NCI-H187 (cell line): ENCODE measurements around the gene UBL4B.

Source experiments
- DNase-seq, 2 experiments: peaks; one replicate each; lab custom pipeline; 2025; lab: John Stamatoyannopoulos, UW

Gene UBL4B

DNA sequence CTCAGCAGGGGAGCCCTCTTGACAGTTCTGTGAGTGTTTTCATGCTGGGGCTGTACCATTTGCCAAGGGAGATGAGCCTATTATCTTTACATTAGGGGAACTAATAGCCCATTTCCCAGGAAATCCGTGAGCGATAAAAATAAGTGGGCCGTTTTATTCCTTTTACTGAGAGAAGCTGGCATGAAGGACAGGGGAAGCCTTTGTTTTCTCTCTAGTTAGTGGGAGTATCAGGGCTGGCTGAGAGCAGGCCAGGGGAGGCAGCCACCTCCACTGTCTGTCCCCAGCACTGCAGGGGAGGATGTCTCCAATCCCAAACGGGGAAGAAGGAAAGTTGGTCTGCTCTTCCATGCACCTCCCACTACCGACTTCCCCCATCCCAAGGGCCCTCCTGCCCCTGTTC is 2.5 kb downstream of the UBL4B start:
- DNase-seq = no peak

DNA sequence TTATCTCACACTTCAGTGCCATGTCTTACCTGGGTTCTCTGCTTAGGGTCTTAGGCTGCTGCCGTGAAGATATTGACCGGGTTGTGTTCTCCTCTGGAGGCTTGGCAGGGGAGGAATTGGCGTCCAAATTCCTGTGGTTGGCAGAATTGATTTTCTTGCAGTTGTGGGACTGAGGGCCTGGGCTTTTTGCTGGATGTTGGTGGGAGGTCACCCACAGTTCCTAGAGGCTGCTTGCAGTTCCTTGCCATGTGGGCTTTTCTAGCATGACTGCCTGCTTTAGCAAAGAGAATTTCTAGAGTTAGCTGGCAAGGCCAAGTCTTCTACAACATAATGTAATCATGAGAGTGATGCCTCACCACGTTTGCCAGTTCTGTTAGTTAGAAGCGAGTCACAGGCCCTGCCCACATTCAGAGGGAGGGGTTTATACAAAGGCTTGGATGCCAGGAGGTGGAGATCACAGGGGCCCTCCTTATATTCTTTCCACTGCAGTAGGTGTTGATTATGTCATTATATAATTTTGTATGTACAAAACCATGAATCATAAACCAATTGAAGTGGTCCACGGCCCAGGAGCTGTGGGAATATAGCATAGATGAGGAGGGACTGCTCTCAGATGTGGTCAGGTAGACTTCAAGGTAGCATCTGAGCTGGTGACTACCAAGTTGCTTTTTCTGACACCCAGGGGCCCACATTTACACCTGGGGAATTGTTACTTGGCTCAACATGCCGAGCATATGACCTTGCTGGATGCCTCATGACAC is 6.6 kb downstream of the UBL4B start:
- DNase-seq = no peak

DNA sequence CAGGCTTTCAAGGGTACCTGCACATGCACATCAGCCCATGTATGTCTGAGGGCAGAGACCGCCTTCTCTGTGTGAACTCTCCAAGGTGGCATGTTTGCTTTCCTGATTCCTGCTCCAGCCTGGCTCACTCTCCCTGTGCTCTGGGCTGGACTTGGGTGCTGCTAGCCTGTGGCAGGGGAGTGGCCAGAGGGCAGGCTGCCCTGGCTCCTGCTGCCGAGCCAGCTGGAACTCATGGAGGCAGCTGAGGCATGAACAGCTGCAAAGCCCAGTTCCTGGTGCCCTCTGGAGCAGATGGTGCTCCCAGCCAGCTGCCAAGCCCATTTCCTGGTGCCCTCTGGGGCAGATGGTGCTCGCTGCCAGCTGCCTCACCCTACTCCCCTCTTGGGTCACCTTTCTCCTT is 7.6 kb downstream of the UBL4B start:
- DNase-seq = no peak

DNA sequence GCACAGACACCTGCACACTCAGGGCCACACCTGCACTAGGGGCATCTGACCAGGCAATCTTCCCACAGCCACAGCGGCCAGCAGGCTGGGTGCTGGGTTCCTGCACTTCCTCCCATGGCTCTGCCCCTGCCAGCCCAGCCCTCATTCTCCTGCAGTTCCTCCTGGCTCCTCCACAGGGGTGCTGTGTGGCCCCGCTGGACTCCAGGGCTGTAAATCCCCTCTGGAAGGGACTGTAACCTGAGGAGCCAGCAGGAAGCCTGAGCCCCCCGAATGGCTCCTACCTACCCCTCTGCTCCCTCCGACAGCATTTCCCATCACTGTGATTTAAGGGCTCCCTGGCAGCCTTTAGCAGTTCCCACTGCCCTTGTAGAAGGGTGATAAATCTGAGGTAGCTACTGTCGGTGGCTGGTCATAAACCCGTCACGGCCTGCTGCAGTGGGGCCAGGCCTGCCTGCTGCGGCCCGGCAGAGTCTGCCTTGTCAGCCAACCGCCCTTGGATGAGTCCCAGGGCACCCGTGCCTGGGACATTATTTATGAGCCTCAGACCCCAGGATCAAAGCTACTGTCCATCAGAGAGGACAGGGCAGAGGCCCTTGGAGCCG is 8.8 kb downstream of the UBL4B start:
- DNase-seq = no peak

DNA sequence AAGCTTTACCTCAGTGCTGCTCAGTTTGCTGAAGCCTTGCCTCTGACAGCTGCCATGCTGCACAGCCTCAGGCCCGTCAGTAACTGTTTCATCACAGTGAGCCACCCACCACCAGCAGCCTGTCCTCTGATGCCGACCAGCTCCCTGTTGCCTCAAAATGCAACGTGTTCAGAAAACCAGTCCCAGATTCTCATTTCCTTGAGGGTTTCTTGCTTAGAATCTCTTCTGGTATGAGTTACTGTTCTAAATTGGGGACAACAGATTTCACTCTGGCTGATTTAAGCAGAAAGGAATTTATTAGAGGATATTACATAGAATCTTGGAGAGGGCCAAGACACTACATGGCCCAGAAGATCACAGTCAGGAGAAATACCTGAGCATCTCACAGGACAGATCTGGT is 11.0 kb downstream of the UBL4B start:
- DNase-seq = no peak

DNA sequence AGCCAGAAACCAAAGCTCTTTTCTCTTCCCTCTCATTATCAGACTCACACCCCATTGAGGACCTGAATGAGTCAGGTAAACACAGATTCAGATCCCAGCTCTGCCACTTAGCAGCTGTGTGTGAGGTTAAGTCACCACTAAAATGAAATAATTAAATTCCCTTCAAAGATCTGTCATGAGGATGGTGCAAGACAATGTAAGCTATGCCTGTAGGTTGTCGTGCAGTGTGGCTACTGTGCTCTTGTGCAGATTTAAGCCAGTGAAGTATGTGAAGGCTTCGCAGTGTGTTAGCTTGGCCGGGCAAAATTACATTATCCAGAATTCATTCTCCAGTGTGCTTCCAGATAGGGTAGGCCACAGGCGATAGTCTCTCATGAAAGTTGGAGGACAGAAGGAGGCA is 13.6 kb downstream of the UBL4B start:
- DNase-seq = no peak

DNA sequence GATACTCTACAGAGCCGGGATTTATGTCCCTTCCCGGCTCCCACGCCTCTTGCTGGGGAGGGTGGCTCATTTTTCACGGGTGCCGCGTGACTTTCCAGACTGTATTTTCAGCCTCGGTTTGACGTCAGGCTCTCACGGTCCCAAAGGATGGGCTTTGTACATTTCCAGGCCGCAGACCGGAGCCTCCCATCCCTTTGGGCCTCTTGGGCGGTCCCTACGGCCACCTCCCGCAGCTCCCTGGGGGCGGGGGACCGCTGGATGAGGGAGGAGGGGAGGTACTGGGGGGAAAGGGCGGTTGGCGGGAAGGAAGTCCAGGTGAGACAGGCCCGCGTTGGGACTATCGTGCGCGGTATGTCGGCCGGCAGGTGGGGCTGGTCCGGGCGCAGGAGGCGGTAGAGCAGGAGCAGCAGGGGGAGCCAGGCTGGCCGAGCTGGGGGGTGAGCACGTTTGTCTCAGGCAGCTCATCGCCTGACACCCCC is 17.9 kb downstream of the UBL4B start:
- no peak for DNase-seq

DNA sequence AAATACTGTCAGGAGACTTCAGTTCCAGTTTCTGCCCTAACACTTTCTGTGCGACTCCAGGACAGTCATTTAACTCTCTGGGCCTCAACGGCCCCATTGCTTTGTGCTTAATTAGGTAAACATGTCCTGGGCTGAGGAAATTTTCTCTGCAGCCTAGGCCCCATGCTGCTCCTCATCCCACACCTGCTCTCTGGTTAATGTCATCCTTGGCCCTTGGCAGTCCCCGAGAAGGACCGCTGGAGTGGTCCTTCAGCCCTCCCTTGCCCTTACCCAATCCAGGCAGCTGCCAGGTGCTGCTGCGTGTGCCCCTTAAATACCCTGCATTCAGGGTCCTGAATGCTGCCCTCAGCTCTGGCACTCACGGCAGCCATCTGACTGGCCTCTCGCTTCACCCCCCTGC is 18.7 kb downstream of the UBL4B start:
- DNase-seq = peak; percentile 46 to 57

DNA sequence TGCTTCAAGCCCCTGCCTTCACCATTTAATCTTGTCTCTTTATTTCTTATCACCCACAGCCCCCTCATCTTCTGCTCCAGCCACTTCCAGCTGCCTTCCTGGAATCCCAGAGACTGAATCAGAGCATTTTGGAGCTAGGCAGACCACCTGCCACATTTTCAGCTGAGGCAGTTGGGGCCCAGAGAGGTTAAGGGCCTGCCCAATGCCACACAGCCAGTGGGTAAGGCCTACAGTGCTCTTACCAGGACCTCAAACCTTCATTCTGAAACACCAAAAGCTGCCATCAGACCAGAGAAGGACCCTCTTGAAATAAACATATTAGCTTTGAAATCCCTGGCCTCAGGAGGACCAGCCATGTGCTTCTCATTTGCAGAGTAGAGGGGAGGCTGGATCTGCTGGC is 20.4 kb downstream of the UBL4B start:
- DNase-seq = no peak

DNA sequence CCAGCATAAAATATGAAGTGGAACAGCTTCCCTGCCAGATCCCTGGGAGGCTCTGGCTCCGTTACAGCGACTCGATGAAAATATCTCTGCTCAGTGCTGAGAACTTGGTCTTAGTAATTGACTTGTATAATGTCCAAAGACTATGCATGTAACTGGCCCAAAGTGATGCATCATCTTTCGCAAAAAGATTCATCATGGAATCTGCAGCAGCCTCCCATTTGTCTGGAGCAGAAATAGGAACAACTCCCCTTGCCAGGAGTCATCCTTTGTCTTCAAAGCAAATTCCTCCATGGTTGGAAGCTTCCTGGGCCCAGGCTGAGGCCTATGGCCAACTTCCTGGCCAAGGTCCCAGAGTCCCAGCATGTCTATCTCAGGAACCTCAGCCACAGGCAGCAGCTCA is 21.2 kb downstream of the UBL4B start:
- no peak for DNase-seq

DNA sequence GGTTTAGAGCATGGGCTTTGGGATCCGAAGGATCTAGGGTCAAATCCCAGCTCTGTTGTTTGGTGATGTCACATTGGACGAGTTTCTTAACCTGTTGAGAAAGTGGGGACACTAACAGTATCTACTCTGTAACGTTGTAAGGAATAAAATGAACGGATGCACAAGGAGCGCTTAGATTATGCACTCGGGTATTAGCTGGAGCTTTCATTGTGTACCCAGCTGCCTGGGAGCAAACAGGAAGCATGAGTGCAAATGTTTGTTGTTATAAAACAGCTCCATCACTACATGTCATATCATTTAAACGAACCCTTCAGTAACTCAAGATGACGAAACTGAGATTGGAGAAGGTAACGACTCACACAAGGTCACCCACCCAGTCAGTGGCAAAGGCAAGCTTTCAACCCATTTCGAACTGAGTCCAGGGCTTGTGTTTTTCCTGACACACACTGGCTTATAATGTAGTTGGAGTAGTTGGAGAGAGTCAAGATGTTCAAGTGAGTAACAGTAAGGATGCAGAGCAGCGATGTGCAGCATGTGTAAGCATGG is 21.9 kb downstream of the UBL4B start:
- no peak for DNase-seq

DNA sequence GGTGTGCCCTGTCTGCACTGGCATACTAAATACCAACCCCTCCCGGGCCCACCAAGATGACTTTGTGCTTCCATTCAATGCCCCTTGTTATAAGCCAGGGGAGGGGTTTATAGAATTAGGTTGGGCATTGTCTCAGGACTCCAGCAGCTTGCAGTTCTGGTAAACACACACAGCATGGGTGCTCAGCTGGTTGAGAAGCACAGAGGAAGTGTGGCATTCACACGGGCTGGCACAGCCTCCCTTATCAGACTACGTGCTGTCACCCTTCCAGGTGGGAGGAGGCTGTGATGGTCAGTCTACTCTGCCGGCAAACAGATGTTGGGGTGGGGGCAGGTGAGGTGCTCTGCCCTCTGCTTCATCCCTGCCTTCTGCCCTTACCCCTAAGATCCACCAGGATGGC is 23.0 kb downstream of the UBL4B start:
- DNase-seq = no peak

DNA sequence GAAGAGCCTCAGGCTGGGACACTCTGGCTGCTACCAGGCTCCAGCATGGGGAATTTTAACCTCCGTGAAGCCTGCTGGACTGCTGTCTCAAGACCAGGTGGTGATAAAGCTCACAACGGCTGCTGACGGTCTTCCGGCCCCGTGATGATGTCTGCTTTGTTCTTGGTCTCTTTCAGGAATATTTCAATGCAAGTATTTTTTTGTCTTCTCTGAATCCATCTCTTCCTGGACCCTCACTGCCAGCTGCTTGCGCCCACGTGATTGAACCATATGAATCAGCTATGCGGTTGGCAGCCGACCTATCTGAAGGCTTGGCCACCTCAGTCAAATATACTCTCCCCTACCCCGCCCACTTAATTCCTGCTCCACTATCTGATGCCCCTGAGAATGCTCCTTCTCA is 23.4 kb downstream of the UBL4B start:
- no peak for DNase-seq

DNA sequence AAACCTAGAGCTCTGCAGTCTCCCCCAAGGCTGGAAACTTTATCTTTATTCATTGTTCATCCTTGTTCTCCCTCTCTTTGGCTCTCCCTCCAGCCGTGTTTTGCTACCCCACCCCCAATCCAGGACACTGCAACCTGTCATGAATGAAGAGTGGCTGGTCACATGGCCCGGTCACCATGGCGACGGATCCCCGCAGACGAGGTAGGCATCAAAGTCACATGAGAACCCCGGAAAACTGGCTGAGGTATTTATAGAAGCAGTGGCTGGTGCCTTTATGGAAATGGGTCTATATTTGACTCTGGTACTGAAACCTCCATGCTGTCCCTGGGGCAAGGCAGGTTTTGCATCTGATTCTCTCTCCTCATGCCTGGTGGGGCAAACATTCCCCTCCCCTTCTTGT is 24.7 kb downstream of the UBL4B start:
- DNase-seq = peak; percentile 86 to 95

DNA sequence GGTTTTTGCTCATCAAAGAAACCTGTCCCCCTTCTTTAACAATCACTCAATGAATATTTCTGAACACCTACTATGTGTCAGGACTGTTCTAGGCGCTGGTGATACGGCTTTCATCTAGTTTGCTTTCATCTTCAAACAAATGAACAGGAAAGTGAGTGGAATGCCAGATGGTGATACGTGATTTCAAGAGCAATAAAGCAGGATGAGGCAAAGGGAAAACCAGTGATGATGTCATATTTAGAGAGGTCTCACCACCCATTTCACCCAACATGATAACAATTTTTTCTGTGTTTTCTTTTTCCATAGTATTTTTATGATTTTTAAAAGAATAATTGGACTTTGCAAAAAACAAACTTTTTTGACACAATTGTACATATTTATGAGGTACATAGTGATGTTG is 26.7 kb downstream of the UBL4B start:
- DNase-seq = no peak

DNA sequence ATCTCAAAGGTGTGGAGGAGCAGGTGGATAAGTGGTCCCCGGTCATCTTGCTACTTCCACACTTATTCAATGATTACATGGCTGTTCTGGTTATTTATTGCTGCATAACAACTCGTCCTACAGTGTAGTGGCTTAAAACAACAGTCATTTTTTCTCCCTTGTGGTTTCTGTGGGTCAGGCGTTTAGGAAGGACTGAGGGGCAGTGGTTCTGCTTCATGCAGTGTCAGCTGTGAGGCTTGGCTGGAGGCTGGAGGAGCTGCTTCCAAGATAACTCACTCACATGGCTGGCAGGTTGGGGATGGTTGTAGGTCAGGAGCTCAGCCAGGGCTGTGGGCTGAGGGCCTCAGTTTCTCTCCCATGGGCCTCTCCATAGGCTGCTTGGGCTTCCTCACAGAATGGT is 32.1 kb downstream of the UBL4B start:
- DNase-seq = no peak

DNA sequence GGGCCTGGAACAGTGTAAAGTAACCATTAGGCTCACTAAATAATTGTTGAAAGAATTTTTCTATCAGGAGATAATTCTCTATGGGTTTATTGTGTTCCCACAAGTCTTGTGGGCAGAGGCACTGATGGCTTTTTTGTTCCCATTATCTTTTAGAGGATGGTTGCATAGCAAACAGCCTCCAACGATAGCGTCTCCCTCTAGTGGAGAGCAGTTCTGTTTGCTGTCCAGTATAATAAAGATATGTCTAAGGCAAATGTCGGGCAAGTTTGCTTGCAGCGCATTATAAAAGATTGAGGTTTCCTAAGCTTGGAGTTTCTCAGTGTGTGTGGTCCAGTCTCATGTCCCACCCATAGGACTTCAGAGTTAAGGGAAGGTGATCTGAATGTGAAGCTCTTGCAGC is 36.7 kb downstream of the UBL4B start:
- DNase-seq = no peak

DNA sequence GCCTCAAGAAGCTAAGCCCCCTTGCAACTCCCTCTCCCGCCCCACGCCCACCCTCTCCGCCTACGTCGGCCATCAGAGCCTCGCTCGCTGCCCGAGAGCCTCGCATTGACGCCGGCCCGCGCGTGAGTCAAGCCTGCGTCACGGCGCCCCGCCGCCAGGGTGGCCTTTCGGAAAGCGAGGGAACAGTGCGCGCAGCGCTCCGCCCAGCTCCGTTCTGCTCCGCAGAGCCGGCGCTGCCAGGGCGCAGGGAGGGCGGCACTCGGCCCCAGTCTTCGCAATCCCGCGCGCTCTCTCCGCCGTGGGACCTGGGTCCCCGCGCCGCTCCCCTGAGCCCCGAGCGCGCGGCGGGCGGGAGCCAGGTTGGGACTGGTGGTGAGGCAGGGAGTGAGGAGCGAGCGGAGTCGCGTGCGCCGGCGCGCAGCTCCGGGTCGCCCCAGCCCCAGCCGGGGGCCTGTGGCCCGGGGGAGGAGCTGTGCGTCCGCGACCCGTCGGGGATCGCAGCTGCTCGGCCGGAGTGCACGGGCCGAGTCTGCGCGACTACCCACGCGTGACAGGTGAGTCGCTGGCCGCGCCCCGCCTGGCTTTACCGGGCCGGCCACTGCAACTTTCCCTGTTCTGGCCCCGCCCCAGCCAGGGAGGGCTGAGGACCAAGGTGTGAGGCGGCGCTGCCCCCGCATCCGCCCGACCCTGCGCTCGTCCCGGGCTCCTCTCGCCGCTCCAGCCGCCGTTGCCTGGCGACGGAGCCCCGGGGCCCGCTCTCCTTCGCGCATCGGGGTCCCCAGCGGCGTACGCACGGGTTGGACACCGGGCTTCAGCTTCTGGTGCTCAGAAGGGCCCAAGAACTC is 38.3 kb downstream of the UBL4B start, which contains the start of gene SLC6A17:
Gene SLC6A17 (plus strand): TSS at position 165 of the 845 bp plus-strand sequence. CDS start 16,436 bp downstream, outside the sequence.
- no peak for DNase-seq

DNA sequence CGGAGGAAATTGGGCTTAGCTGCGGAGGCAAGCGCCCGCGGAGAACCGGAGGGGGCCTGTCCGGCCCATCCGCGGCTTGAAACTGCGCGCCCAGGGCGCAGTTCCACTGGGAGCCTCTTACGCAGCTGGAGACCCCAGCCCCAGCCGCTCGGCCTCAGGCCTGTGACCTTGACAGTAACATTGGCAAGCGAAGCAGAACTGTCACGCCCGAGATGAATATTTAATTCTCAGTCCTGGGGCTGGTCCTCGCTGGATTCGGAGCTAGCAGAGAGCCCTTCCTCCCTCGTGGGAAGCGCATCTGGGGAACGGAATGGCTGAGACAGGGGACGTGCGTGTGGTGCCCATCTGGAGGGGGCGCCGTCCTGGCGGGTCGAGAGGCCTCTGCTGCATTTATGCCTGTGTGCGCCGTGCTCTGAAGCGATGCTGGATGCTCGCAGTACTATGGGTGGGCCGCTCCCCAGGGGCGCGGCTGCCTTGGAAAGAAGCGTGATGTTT is 39.0 kb downstream of the UBL4B start:
- no peak for DNase-seq

DNA sequence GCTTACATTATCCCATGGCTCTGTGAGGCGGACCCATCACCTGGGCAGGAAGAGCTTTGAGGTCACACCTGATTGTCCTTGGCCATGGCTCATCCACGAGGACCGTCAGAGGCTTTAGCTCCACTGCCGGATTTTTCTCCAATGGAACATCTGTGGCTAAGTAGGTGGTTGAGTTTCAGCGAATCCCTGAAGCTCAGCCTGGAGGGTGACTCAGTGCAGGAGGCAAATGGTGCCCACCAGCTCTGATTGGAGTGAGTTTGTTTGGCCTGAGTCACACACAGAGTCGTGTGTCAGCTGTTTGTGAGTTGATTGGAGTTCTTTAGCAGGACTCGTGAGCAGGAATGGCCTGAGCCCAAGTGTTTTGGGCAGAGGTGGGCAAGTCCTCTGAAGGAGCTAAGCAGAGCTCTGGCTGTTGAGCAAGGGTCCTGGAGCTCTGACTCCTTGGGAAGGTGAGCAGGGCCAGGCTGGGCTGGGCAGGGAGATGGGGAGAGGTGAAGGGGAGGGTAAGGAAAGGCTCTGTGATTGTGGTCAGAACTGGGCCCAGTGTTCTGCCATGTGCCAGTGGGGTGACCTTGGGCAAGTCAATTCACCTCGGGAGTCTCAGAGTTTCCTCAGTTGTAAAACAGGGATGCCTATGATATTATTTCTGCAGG is 40.0 kb downstream of the UBL4B start:
- DNase-seq = no peak

DNA sequence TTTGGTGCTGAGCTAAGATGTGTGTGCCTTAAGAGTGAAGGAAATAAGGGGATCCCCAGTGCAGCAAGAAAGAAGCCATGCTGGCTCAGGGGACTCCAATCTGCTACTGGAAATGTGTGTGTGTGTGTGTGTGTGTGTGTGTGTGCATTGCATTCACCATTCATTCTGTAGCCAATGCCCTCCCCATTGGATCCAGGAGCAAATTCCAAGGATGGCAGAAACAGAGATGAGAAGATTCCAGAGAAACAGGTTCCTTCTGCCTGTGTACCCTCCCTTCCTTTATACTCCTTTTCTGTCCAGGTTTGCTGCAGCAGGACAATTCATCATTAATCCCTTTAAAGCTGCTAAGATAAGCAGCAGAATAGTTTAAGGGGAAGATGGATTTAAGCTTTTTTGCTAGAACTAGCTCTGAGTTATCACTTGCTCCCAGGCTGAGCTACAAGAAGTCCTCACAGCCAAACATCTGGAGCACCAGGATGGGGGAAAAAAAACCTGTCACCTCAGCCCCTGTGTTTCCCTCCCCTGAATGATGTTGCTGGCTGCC is 41.2 kb downstream of the UBL4B start:
- no peak for DNase-seq
